ENCODE results near the gene DISC1. TPM values are rescaled to one million over a fixed set of nuclear protein-coding genes. Genes with fewer than 3 reads are reported as not detected.

DISC1 gene
- total and polyA plus RNA-seq, 2 experiments from 2014 or later, result 2.1 to 6.5 TPM

- H3K79me2 ChIP-seq (replicated peaks; ENCODE audit: insufficient read depth), result no peaks in the 10 kb centered on the region
- no peak for ATAC-seq
- Mint-ChIP-seq H3K36me3 (ENCODE audit: low read depth) (peaks cover 9% of the 10 kb centered on the region; the same call in 2 of the 3 replicates), H3K4me3 (no peak overlapping the region), H3K4me1 (no peaks in the 10 kb centered on the region), H3K27me3 (ENCODE audit: insufficient read depth, low read depth, poor library complexity) (no peaks in the 10 kb centered on the region), H3K9me3 (peaks cover 10% of the 10 kb centered on the region; the same call in 2 of the 3 replicates), H3K27ac (no peak overlapping the region)
- H3K9me2 ChIP-seq (ENCODE audit: insufficient read depth), result no peaks in the 10 kb centered on the region; the same call in 1 of the 2 replicates
- no peak for TF ChIP-seq ZNF462 (CRISPR knock-in tag; IDR thresholded peaks at IDR 0.05)
- no peak for TF ChIP-seq ZNF114 (CRISPR knock-in tag; IDR thresholded peaks at IDR 0.05)
- no peak for TF ChIP-seq CTCF (conservative IDR thresholded peaks at IDR 0.05; ENCODE audit: low read depth in 2 of 2)
- TF ChIP-seq REST (IDR thresholded peaks at IDR 0.05; ENCODE audit: unreplicated experiment), result no peak
- no peak for TF ChIP-seq STAT1 (IDR thresholded peaks at IDR 0.05; ENCODE audit: unreplicated experiment)
- TF ChIP-seq EZH2 (IDR thresholded peaks at IDR 0.05; ENCODE audit: low read depth, unreplicated experiment), result no peak
- TF ChIP-seq ETS1 (IDR thresholded peaks at IDR 0.05), result no peak
- TF ChIP-seq ZNF331 (CRISPR knock-in tag; IDR thresholded peaks at IDR 0.05; ENCODE audit: low read depth), result no peak
- TF ChIP-seq NANOG (IDR thresholded peaks at IDR 0.05; ENCODE audit: borderline replicate concordance), result no peak
- no peak for TF ChIP-seq POLR2AphosphoS5 (IDR thresholded peaks at IDR 0.05; ENCODE audit: low read depth)
- TF ChIP-seq JUNB (IDR thresholded peaks at IDR 0.05; ENCODE audit: unreplicated experiment), result no peak
- TF ChIP-seq EZH2phosphoT487 (IDR thresholded peaks at IDR 0.05; ENCODE audit: unreplicated experiment), result no peak
- TF ChIP-seq CREB1 (CRISPR knock-in tag; IDR thresholded peaks at IDR 0.05; ENCODE audit: low read depth), result no peak
- no peak overlapping the region for H3K4me3 ChIP-seq
- H3K4me1 ChIP-seq (ENCODE audit: insufficient read depth), result no peaks in the 10 kb centered on the region
- H3K27me3 ChIP-seq (ENCODE audit: insufficient read depth), result no peaks in the 10 kb centered on the region
- no peak for DNase-seq (ENCODE audit: low spot score)
- H4K20me1 ChIP-seq (replicated peaks; ENCODE audit: insufficient read depth), result no peaks in the 10 kb centered on the region
- H3F3A ChIP-seq (replicated peaks; ENCODE audit: low read depth), result no peaks in the 10 kb centered on the region
- H3K4me2 ChIP-seq, result no peak overlapping the region
- H3K36me3 ChIP-seq (ENCODE audit: insufficient read depth), result peaks cover 3% of the 10 kb centered on the region; the same call in 1 of the 2 replicates
- H2AFZ ChIP-seq, result no peak overlapping the region; the same call in 1 of the 2 replicates
- H3K27ac ChIP-seq (ENCODE audit: low read depth), result no peak overlapping the region
These were observed 349.6 kb downstream of the DISC1 start for GRCh38 chr1:231976231-231976630.
